Measurements from ENCODE around the gene ADAM15.

GRCh38 chr1:155034318-155035208 is 16.6 kb upstream of the ADAM15 start:
- no peak for TF ChIP-seq POLR2A (IDR thresholded peaks at IDR 0.05)
- no peak for TF ChIP-seq EP300 (IDR thresholded peaks at IDR 0.05)

Measured in gastroesophageal sphincter (tissue), 2 donors.